OCI-LY7 (cell line): ENCODE results near the gene ABCC4. TPM values are rescaled to one million over a fixed set of nuclear protein-coding genes. Genes with fewer than 3 reads are reported as not detected.

Source experiments
- BruUV-seq: library from RNA; stranded (reverse); fragments of 400-500 nt; replicated peaks from 2 replicates; lab custom pipeline; 2021; lab: Mats Ljungman, UMichigan
- CTCF ChIA-PET: fragments of 300-600 bp; sonication (Branson Sonifier 250); formaldehyde crosslinking; loops from one replicate; lab custom pipeline; 2022; ENCODE audit warnings: antibody characterized with exemption; ENCODE audit not compliant: unreplicated experiment; lab: Charles Lee
- POLR2A ChIA-PET: fragments of 300-600 bp; sonication (Branson Sonifier 250); formaldehyde crosslinking; loops from one replicate; lab custom pipeline; 2022; ENCODE audit warnings: antibody characterized with exemption; lab: Charles Lee
- DNase-seq: peaks from one replicate; pipeline ENCODE4 v3.0.0-alpha.2; 2015; ENCODE audit warnings: low spot score
- H2AFZ ChIP-seq: fragments of 200-600 bp; sonication (generic), shearing (Covaris generic); 2 replicates; pipeline ENCODE4 v1.6.1; 2014; ENCODE audit warnings: mild to moderate bottlenecking, antibody characterized with exemption, low read length, moderate library complexity
- H3K27ac ChIP-seq: fragments of 200-600 bp; sonication (generic); 2 replicates; pipeline ENCODE4 v1.5.1; 2014; ENCODE audit warnings: mixed run types, low read depth, mild to moderate bottlenecking, moderate library complexity, low read length, inconsistent platforms; ENCODE audit not compliant: poor library complexity, severe bottlenecking
- H3K36me3 ChIP-seq: fragments of 200-600 bp; sonication (generic); 2 replicates; pipeline ENCODE4 v1.6.1; 2014; ENCODE audit warnings: mild to moderate bottlenecking, antibody characterized with exemption, low read length, moderate library complexity, mixed read lengths; ENCODE audit not compliant: insufficient read depth
- H3K4me1 ChIP-seq: fragments of 200-600 bp; sonication (generic); 2 replicates; pipeline ENCODE4 v1.5.1; 2014; ENCODE audit warnings: mild to moderate bottlenecking, low read length; ENCODE audit not compliant: insufficient read depth, poor library complexity, severe bottlenecking
- H3K4me2 ChIP-seq: fragments of 200-600 bp; sonication (generic); 2 replicates; pipeline ENCODE4 v1.6.1; 2014; ENCODE audit warnings: mild to moderate bottlenecking, low read length
- H3K4me3 ChIP-seq: fragments of 200-600 bp; sonication (generic); 2 replicates; pipeline ENCODE4 v1.5.1; 2014; ENCODE audit warnings: mild to moderate bottlenecking, low read depth, low read length; ENCODE audit not compliant: poor library complexity, severe bottlenecking
- H3K79me2 ChIP-seq: fragments of 200-600 bp; sonication (generic); 2 replicates; pipeline ENCODE4 v1.6.1; 2016; ENCODE audit warnings: low read depth, mild to moderate bottlenecking, low read length, moderate library complexity, mixed read lengths; ENCODE audit not compliant: insufficient read depth
- H3K9me2 ChIP-seq: fragments of 200-600 bp; sonication (generic); 2 replicates; pipeline ENCODE4 v1.6.1; 2016; ENCODE audit warnings: mild to moderate bottlenecking, low read length, mixed read lengths; ENCODE audit not compliant: insufficient read depth
- H3K9me3 ChIP-seq: fragments of 200-600 bp; sonication (generic); 2 replicates; pipeline ENCODE4 v1.6.1; 2014; ENCODE audit warnings: mild to moderate bottlenecking, mixed run types, low read length, mixed read lengths
- H4K20me1 ChIP-seq: fragments of 200-600 bp; sonication (generic); 2 replicates; pipeline ENCODE4 v1.6.1; 2014; ENCODE audit warnings: mild to moderate bottlenecking, antibody characterized with exemption, low read length, moderate library complexity, mixed read lengths; ENCODE audit not compliant: insufficient read depth
- CTCF ChIP-seq: fragments of 200-600 bp; sonication (generic); conservative IDR thresholded peaks from 2 replicates; pipeline ENCODE4 v1.5.1; 2014; ENCODE audit warnings: mild to moderate bottlenecking, antibody characterized with exemption, low read length, moderate library complexity, mixed read lengths
- EZH2phosphoT487 ChIP-seq: fragments of 200-600 bp; sonication (generic); IDR thresholded peaks from 2 replicates; pipeline ENCODE4 v1.6.1; 2018; ENCODE audit warnings: low read depth, borderline replicate concordance, mild to moderate bottlenecking, mixed run types, antibody characterized with exemption, low read length, moderate library complexity, mixed read lengths
- intact Hi-C: fragments of 100-400 bp; cut with micrococcal nuclease; formaldehyde crosslinking; loops from one replicate; pipeline ENCODE4 v1.10.0; 2022; ENCODE audit not compliant: unreplicated experiment
- small RNA-seq: library from RNA; depleted of rRNA; stranded (forward); fragments of <200 nt; gene quantifications from one replicate; pipeline ENCODE3, GENCODE V24; 2014
- total RNA-seq, 2 experiments: library from RNA; depleted of rRNA in 1 of 2; stranded (reverse); fragments of >200 nt in 1 of 2; shearing (Covaris generic) in 1 of 2; gene quantifications; 2 replicates each; pipeline ENCODE4 v1.2.3, GENCODE V29; 2014 to 2022

The ABCC4 gene
- total RNA-seq, 2 experiments from 2014 or later, result 7.3 to 7.8 TPM

DNA sequence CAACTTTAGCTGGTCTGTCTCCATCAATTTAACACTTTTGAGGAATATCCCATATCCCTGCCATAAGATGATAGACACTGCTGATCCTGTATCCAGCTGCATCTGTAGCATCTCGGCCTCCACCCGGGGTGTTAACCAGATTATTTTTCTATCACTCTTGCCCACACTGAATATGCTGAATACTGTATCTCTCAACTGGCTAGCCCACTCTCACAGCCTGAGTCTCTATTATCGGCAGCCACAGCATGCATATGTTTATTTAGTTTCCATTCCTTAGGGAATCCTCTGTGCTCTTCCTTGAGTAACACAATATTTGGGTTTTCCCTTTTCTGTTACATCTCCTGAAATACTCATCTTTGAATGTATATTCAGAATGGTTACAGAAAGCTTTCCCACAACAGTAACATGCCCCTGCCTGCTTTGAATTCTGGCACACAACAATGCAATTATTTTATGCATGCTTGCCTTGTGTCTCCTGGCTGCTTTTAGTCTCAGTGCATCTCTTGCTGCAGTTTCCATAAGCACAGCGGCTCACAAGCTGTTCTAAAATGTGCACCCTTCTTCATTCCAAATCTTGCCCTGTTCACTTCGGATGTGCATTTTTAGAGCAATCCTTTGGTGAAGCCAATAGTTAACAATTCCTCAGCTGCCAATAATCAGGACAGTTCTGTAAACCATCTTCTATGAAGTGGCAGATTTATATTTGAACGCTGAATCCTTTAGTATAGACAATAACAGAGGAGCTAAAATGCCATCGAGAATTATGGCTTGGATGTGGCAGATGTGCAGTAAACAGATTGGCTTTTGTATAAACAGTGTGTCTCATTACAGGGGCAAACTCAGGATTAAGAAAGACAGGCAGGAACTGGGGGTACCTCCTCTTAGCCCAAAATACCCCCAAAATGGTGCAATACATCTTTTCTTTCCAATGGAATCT lies 327.0 kb downstream of the ABCC4 start:
- no peak for DNase-seq
- no peaks in the 10 kb centered on the region for H3K36me3 ChIP-seq
- no peaks in the 10 kb centered on the region for H3K9me3 ChIP-seq
- no peak overlapping the region for H3K4me2 ChIP-seq
- no peaks in the 10 kb centered on the region for H3K4me1 ChIP-seq
- intact Hi-C loops, result no loop called here
- ChIA-PET CTCF (no interaction called here), POLR2A (no interaction called here)
- H2AFZ ChIP-seq, result no peak overlapping the region
- no peak overlapping the region for H3K27ac ChIP-seq
- no peaks in the 10 kb centered on the region for H4K20me1 ChIP-seq
- no TSS peak for BruUV-seq
- H3K79me2 ChIP-seq, result no peaks in the 10 kb centered on the region
- no peak overlapping the region for H3K4me3 ChIP-seq
- no peaks in the 10 kb centered on the region for H3K9me2 ChIP-seq
- TF ChIP-seq EZH2phosphoT487 (no peak), CTCF (no peak)

GRCh38 chr13:94972262-94972661 lies 329.0 kb downstream of the ABCC4 start:
- no peak for TF ChIP-seq EZH2phosphoT487
- no peak for TF ChIP-seq CTCF
- no peaks in the 10 kb centered on the region for H4K20me1 ChIP-seq
- intact Hi-C loops, result no loop called here
- no peaks in the 10 kb centered on the region for H3K9me3 ChIP-seq
- ChIA-PET CTCF (no interaction called here), POLR2A (interaction anchor here (0.6 kb wide), 1 partner anchor 11 kb away, joined by 3 read pairs; no protein-coding TSS in a partner anchor)
- H3K4me3 ChIP-seq, result no peak overlapping the region
- BruUV-seq, result no TSS peak
- H3K36me3 ChIP-seq, result no peaks in the 10 kb centered on the region
- no peak overlapping the region for H2AFZ ChIP-seq
- no peaks in the 10 kb centered on the region for H3K9me2 ChIP-seq
- H3K79me2 ChIP-seq, result no peaks in the 10 kb centered on the region
- no peak for DNase-seq
- no peaks in the 10 kb centered on the region for H3K4me1 ChIP-seq
- no peak overlapping the region for H3K27ac ChIP-seq
- H3K4me2 ChIP-seq, result no peak overlapping the region

Small RNA genes lying within 50 kb of the gene (small RNA-seq; reads per million reads assigned to genes)
- gene RNU6-62P, result not detected
- gene RNY3P8, result not detected
- 8.4 reads per million, percentile 95 among the genes with 10 or more reads in this experiment for gene RNY4P27
